ENCODE data around the gene MIA2.

- no peak for TF ChIP-seq POLR2A (IDR thresholded peaks at IDR 0.05)
- TF ChIP-seq, protein P1, sequence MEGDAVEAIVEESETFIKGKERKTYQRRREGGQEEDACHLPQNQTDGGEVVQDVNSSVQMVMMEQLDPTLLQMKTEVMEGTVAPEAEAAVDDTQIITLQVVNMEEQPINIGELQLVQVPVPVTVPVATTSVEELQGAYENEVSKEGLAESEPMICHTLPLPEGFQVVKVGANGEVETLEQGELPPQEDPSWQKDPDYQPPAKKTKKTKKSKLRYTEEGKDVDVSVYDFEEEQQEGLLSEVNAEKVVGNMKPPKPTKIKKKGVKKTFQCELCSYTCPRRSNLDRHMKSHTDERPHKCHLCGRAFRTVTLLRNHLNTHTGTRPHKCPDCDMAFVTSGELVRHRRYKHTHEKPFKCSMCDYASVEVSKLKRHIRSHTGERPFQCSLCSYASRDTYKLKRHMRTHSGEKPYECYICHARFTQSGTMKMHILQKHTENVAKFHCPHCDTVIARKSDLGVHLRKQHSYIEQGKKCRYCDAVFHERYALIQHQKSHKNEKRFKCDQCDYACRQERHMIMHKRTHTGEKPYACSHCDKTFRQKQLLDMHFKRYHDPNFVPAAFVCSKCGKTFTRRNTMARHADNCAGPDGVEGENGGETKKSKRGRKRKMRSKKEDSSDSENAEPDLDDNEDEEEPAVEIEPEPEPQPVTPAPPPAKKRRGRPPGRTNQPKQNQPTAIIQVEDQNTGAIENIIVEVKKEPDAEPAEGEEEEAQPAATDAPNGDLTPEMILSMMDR (IDR thresholded peaks at IDR 0.05), result no peak
These were observed 105.3 kb downstream of the MIA2 start for GRCh38 chr14:39339003-39339402.
